OCI-LY7 (cell line): Measurements from ENCODE around the gene COL4A2. TPM values are rescaled to one million over a fixed set of nuclear protein-coding genes. Genes with fewer than 3 reads are reported as not detected.

Experiments
- BruUV-seq: library from RNA; stranded (reverse); fragments of 400-500 nt; replicated peaks from 2 replicates; lab custom pipeline; 2021; lab: Mats Ljungman, UMichigan
- CTCF ChIA-PET: fragments of 300-600 bp; sonication (Branson Sonifier 250); formaldehyde crosslinking; loops from one replicate; lab custom pipeline; 2022; ENCODE audit warnings: antibody characterized with exemption; ENCODE audit not compliant: unreplicated experiment; lab: Charles Lee
- POLR2A ChIA-PET: fragments of 300-600 bp; sonication (Branson Sonifier 250); formaldehyde crosslinking; loops from one replicate; lab custom pipeline; 2022; ENCODE audit warnings: antibody characterized with exemption; lab: Charles Lee
- DNase-seq: peaks from one replicate; pipeline ENCODE4 v3.0.0-alpha.2; 2015; ENCODE audit warnings: low spot score
- H2AFZ ChIP-seq: fragments of 200-600 bp; sonication (generic), shearing (Covaris generic); 2 replicates; pipeline ENCODE4 v1.6.1; 2014; ENCODE audit warnings: mild to moderate bottlenecking, antibody characterized with exemption, low read length, moderate library complexity
- H3K27ac ChIP-seq: fragments of 200-600 bp; sonication (generic); 2 replicates; pipeline ENCODE4 v1.5.1; 2014; ENCODE audit warnings: mixed run types, low read depth, mild to moderate bottlenecking, moderate library complexity, low read length, inconsistent platforms; ENCODE audit not compliant: poor library complexity, severe bottlenecking
- H3K36me3 ChIP-seq: fragments of 200-600 bp; sonication (generic); 2 replicates; pipeline ENCODE4 v1.6.1; 2014; ENCODE audit warnings: mild to moderate bottlenecking, antibody characterized with exemption, low read length, moderate library complexity, mixed read lengths; ENCODE audit not compliant: insufficient read depth
- H3K4me1 ChIP-seq: fragments of 200-600 bp; sonication (generic); 2 replicates; pipeline ENCODE4 v1.5.1; 2014; ENCODE audit warnings: mild to moderate bottlenecking, low read length; ENCODE audit not compliant: insufficient read depth, poor library complexity, severe bottlenecking
- H3K4me2 ChIP-seq: fragments of 200-600 bp; sonication (generic); 2 replicates; pipeline ENCODE4 v1.6.1; 2014; ENCODE audit warnings: mild to moderate bottlenecking, low read length
- H3K4me3 ChIP-seq: fragments of 200-600 bp; sonication (generic); 2 replicates; pipeline ENCODE4 v1.5.1; 2014; ENCODE audit warnings: mild to moderate bottlenecking, low read depth, low read length; ENCODE audit not compliant: poor library complexity, severe bottlenecking
- H3K79me2 ChIP-seq: fragments of 200-600 bp; sonication (generic); 2 replicates; pipeline ENCODE4 v1.6.1; 2016; ENCODE audit warnings: low read depth, mild to moderate bottlenecking, low read length, moderate library complexity, mixed read lengths; ENCODE audit not compliant: insufficient read depth
- H3K9me2 ChIP-seq: fragments of 200-600 bp; sonication (generic); 2 replicates; pipeline ENCODE4 v1.6.1; 2016; ENCODE audit warnings: mild to moderate bottlenecking, low read length, mixed read lengths; ENCODE audit not compliant: insufficient read depth
- H3K9me3 ChIP-seq: fragments of 200-600 bp; sonication (generic); 2 replicates; pipeline ENCODE4 v1.6.1; 2014; ENCODE audit warnings: mild to moderate bottlenecking, mixed run types, low read length, mixed read lengths
- H4K20me1 ChIP-seq: fragments of 200-600 bp; sonication (generic); 2 replicates; pipeline ENCODE4 v1.6.1; 2014; ENCODE audit warnings: mild to moderate bottlenecking, antibody characterized with exemption, low read length, moderate library complexity, mixed read lengths; ENCODE audit not compliant: insufficient read depth
- CTCF ChIP-seq: fragments of 200-600 bp; sonication (generic); conservative IDR thresholded peaks from 2 replicates; pipeline ENCODE4 v1.5.1; 2014; ENCODE audit warnings: mild to moderate bottlenecking, antibody characterized with exemption, low read length, moderate library complexity, mixed read lengths
- EZH2phosphoT487 ChIP-seq: fragments of 200-600 bp; sonication (generic); IDR thresholded peaks from 2 replicates; pipeline ENCODE4 v1.6.1; 2018; ENCODE audit warnings: low read depth, borderline replicate concordance, mild to moderate bottlenecking, mixed run types, antibody characterized with exemption, low read length, moderate library complexity, mixed read lengths
- intact Hi-C: fragments of 100-400 bp; cut with micrococcal nuclease; formaldehyde crosslinking; loops from one replicate; pipeline ENCODE4 v1.10.0; 2022; ENCODE audit not compliant: unreplicated experiment
- total RNA-seq, 2 experiments: library from RNA; depleted of rRNA in 1 of 2; stranded (reverse); fragments of >200 nt in 1 of 2; shearing (Covaris generic) in 1 of 2; gene quantifications; 2 replicates each; pipeline ENCODE4 v1.2.3, GENCODE V29; 2014 to 2022

Gene COL4A2
- total RNA-seq, 2 experiments from 2014 or later: 0.34 TPM; not detected in 1

GRCh38 chr13:110552767-110553166 is 245.7 kb downstream of the COL4A2 start:
- Histone ChIP-seq H3K27ac (no peak overlapping the region), H3K9me3 (no peaks in the 10 kb centered on the region), H3K4me1 (no peaks in the 10 kb centered on the region), H2AFZ (no peak overlapping the region), H3K4me3 (no peak overlapping the region), H3K36me3 (no peaks in the 10 kb centered on the region), H3K9me2 (no peaks in the 10 kb centered on the region), H4K20me1 (no peaks in the 10 kb centered on the region), H3K79me2 (no peaks in the 10 kb centered on the region), H3K4me2 (no peak overlapping the region)
- TF ChIP-seq EZH2phosphoT487 (no peak), CTCF (no peak)
- no peak for DNase-seq
- POLR2A ChIA-PET: no interaction called here
- BruUV-seq: no TSS peak
- CTCF ChIA-PET: no interaction called here
- intact Hi-C loops: no loop called here

- BruUV-seq: no TSS peak
- no peaks in the 10 kb centered on the region for H3K9me3 ChIP-seq
- H4K20me1 ChIP-seq: no peaks in the 10 kb centered on the region
- DNase-seq: no peak
- H3K9me2 ChIP-seq: no peaks in the 10 kb centered on the region
- no peak overlapping the region for H3K4me3 ChIP-seq
- H2AFZ ChIP-seq: no peak overlapping the region
- intact Hi-C loops: no loop called here
- H3K4me2 ChIP-seq: no peak overlapping the region
- no peaks in the 10 kb centered on the region for H3K36me3 ChIP-seq
- CTCF ChIA-PET: no interaction called here
- no peak overlapping the region for H3K27ac ChIP-seq
- no peaks in the 10 kb centered on the region for H3K4me1 ChIP-seq
- H3K79me2 ChIP-seq: no peaks in the 10 kb centered on the region
- POLR2A ChIA-PET: no interaction called here
- no peak for TF ChIP-seq CTCF
- TF ChIP-seq EZH2phosphoT487: no peak
Observed at GRCh38 chr13:110553417-110553816, 246.3 kb downstream of the COL4A2 start.

GRCh38 chr13:110554227-110554836 is 247.2 kb downstream of the COL4A2 start:
- POLR2A ChIA-PET: no interaction called here
- no peak overlapping the region for H3K4me3 ChIP-seq
- intact Hi-C loops: no loop called here
- H4K20me1 ChIP-seq: no peaks in the 10 kb centered on the region
- BruUV-seq: no TSS peak
- H2AFZ ChIP-seq: no peak overlapping the region
- CTCF ChIA-PET: no interaction called here
- no peaks in the 10 kb centered on the region for H3K79me2 ChIP-seq
- H3K9me2 ChIP-seq: no peaks in the 10 kb centered on the region
- no peak overlapping the region for H3K27ac ChIP-seq
- TF ChIP-seq EZH2phosphoT487 (no peak), CTCF (no peak)
- no peak for DNase-seq
- H3K4me1 ChIP-seq: no peaks in the 10 kb centered on the region
- H3K4me2 ChIP-seq: no peak overlapping the region
- no peaks in the 10 kb centered on the region for H3K9me3 ChIP-seq
- no peaks in the 10 kb centered on the region for H3K36me3 ChIP-seq
